GM23248 (cell line): ENCODE measurements around the gene ABLIM2. TPM values are rescaled to one million over a fixed set of nuclear protein-coding genes. Genes with fewer than 3 reads are reported as not detected.

Source experiments
- DNase-seq: peaks from one replicate; pipeline ENCODE4 v3.0.0-alpha.2; 2015
- H2AFZ ChIP-seq: fragments of 200-600 bp; sonication (generic); 2 replicates; pipeline ENCODE4 v1.6.1; 2016; ENCODE audit warnings: antibody characterized with exemption
- H3F3A ChIP-seq: fragments of 200-600 bp; sonication (generic); 2 replicates; pipeline ENCODE4 v1.6.1; 2016; ENCODE audit warnings: mild to moderate bottlenecking, antibody characterized with exemption, mixed run types; ENCODE audit not compliant: insufficient read depth
- H3K27ac ChIP-seq: fragments of 200-600 bp; sonication (generic); 2 replicates; pipeline ENCODE4 v1.5.1; 2016; ENCODE audit warnings: mild to moderate bottlenecking
- H3K27me3 ChIP-seq: fragments of 200-600 bp; sonication (generic); replicated peaks from 2 replicates; pipeline ENCODE4 v1.6.1; 2016; ENCODE audit warnings: mild to moderate bottlenecking; ENCODE audit not compliant: insufficient read depth
- H3K36me3 ChIP-seq: fragments of 200-600 bp; sonication (generic); 2 replicates; pipeline ENCODE4 v1.6.1; 2016; ENCODE audit warnings: low read depth, mild to moderate bottlenecking
- H3K4me1 ChIP-seq: fragments of 200-600 bp; sonication (generic); 2 replicates; pipeline ENCODE4 v1.6.1; 2016; ENCODE audit warnings: mild to moderate bottlenecking; ENCODE audit not compliant: insufficient read depth
- H3K4me2 ChIP-seq: fragments of 200-600 bp; sonication (generic); one replicate; pipeline ENCODE4 v1.6.1; 2016; ENCODE audit warnings: mild to moderate bottlenecking; ENCODE audit not compliant: unreplicated experiment
- H3K4me3 ChIP-seq: fragments of 200-600 bp; sonication (generic); 2 replicates; pipeline ENCODE4 v1.5.1; 2016; ENCODE audit warnings: mild to moderate bottlenecking
- H3K79me2 ChIP-seq: fragments of 200-600 bp; sonication (generic); 2 replicates; pipeline ENCODE4 v1.6.1; 2016; ENCODE audit warnings: mild to moderate bottlenecking; ENCODE audit not compliant: insufficient read depth
- H3K9ac ChIP-seq: fragments of 200-600 bp; sonication (generic); 2 replicates; pipeline ENCODE4 v1.6.1; 2016; ENCODE audit warnings: mild to moderate bottlenecking
- H3K9me2 ChIP-seq: fragments of 200-600 bp; sonication (generic); 2 replicates; pipeline ENCODE4 v1.6.1; 2016; ENCODE audit warnings: mixed run types, mild to moderate bottlenecking, moderate library complexity; ENCODE audit not compliant: insufficient read depth
- H3K9me3 ChIP-seq: fragments of 200-600 bp; sonication (generic); one replicate; pipeline ENCODE4 v1.6.1; 2017; ENCODE audit warnings: low read depth
- H4K20me1 ChIP-seq: fragments of 200-600 bp; sonication (generic); 2 replicates; pipeline ENCODE4 v1.6.0; 2016; ENCODE audit not compliant: insufficient read depth
- EZH2 ChIP-seq: fragments of 200-600 bp; sonication (generic); IDR thresholded peaks from 2 replicates; pipeline ENCODE4 v1.6.1; 2018; ENCODE audit warnings: antibody characterized with exemption, mild to moderate bottlenecking; ENCODE audit not compliant: insufficient read depth, poor library complexity, severe bottlenecking
- EZH2phosphoT487 ChIP-seq: fragments of 200-600 bp; sonication (generic); IDR thresholded peaks from 2 replicates; pipeline ENCODE4 v1.6.1; 2018; ENCODE audit warnings: antibody characterized with exemption, moderate library complexity, mild to moderate bottlenecking, low read depth; ENCODE audit not compliant: insufficient read depth
- WGBS, 2 experiments: methylation state at CpG; one replicate each; pipeline ENCODE4 v1.1.6; 2015 to 2017; ENCODE audit warnings: low lambda C conversion rate in 2 of 2, low coverage in 1 of 2; ENCODE audit errors: missing lambda C conversion rate in 2 of 2; 5-methylcytosine and 5-hydroxymethylcytosine counted together
- in situ Hi-C: fragments of 300-500 bp; cut with MboI; formaldehyde crosslinking; loops from 2 replicates; pipeline ENCODE4 v1.15.0; 2020
- polyA plus RNA-seq: library from polyadenylated mRNA; unstranded; fragments of >200 nt; fragmentation: Nextera tagmentation; extraction: Ambion mirVana; gene quantifications from 2 replicates; pipeline ENCODE4 v1.2.1, GENCODE V29; 2016
- total RNA-seq: library from RNA; depleted of rRNA; stranded (reverse); fragments of >200 nt; shearing (Covaris generic); gene quantifications from 2 replicates; pipeline ENCODE4 v1.2.3, GENCODE V29; 2014

ABLIM2 gene
- total and polyA plus RNA-seq, 2 experiments from 2014 or later, result not detected

DNA sequence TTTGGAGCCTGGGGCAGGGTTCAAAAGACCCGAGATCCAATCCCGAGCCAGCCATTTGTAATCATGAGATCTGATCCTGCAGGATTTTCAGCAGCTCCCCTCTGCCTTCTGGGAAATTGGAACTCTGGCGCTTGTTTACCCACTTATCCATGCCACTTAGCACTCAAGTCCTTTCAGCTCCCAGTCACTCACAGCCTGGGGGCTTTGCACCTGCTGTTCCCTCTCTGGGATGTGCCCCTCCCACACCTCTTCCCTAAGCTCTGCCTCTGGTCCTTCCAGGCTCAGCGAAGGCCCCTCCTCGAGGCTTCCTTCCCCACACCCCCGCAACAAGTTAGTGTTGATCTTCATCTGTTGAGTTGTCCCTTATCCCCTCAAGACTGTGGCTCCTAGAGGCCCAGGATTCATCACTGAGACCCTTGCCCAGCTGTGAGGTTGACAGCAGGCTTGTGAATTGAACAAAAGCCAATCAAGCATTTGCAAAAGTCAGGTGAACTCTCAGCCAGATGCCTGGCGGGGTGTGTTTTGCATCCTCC lies 119.8 kb downstream of the ABLIM2 start:
- Histone ChIP-seq H3K9ac (no peak overlapping the region), H3K27me3 (peaks cover 24% of the 10 kb centered on the region), H3K4me3 (no peak overlapping the region), H4K20me1 (no peaks in the 10 kb centered on the region), H3K79me2 (no peaks in the 10 kb centered on the region), H3K9me3 (no peaks in the 10 kb centered on the region), H3K4me1 (no peaks in the 10 kb centered on the region), H3K36me3 (no peaks in the 10 kb centered on the region), H3K4me2 (no peak overlapping the region), H3F3A (no peaks in the 10 kb centered on the region), H3K9me2 (no peaks in the 10 kb centered on the region), H2AFZ (no peak overlapping the region), H3K27ac (no peak overlapping the region)
- DNase-seq, result no peak
- WGBS, 2 experiments, result 30 to 33% methylated on average over 7 of the region's 7 CpGs
- TF ChIP-seq EZH2phosphoT487 (no peak), EZH2 (no peak)
- in situ Hi-C loops, result no loop called here

DNA sequence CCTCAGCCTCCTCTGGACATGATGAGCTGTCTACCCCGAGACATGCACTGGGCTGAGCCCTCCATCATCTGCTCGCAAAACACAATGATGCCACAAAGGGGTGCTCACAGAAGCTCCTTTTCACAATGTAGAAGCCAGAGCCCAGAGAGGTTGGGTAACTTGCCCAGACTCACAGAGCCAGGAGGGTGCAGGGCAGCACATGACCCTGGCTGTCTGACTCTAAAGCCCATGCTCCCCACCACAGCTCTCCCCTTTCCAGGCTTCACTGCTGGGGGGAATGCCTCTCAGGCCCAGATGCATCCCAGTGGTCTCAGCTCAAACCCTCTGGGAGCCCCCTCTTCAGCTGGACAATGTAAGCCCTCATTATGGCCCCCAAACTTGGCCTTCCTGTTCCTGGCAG lies 120.5 kb downstream of the ABLIM2 start:
- Histone ChIP-seq H3K27ac (no peak overlapping the region), H3K9me2 (no peaks in the 10 kb centered on the region), H3K9ac (no peak overlapping the region), H3F3A (no peaks in the 10 kb centered on the region), H3K9me3 (no peaks in the 10 kb centered on the region), H3K36me3 (no peaks in the 10 kb centered on the region), H3K4me1 (no peaks in the 10 kb centered on the region), H3K4me2 (no peak overlapping the region), H2AFZ (no peak overlapping the region), H4K20me1 (no peaks in the 10 kb centered on the region), H3K79me2 (no peaks in the 10 kb centered on the region), H3K4me3 (no peak overlapping the region), H3K27me3 (peaks cover 28% of the 10 kb centered on the region)
- no peak for DNase-seq
- WGBS, 2 experiments, result 52 to 61% methylated on average over 2 of the region's 2 CpGs
- in situ Hi-C loops, result no loop called here
- TF ChIP-seq EZH2phosphoT487, result no peak
- no peak for TF ChIP-seq EZH2

DNA sequence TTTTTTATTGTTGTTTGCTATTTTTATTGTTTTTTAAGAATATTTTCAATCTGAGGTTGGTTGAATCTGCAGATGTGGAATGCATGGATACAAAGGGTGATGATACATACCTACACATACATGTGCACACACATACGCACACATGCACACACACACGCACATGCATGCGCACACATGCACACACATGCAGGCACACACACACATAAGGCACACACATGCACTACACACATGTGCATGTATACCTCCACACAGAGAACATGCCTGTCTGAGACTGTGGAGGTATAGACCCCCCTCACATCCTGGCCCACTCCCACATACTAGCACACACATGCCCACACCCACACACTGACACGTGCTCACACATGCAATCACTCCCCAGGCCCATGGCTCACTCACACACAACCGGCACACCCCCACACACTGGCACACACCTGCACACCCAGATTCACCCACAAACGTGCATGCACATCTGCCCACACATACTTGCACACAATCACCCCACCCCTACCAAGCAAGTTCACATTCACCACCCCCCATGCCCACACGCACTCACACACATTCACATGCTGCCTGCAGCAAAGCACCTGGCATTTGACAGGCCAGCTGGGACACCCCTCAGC lies 121.4 kb downstream of the ABLIM2 start:
- no peak for DNase-seq
- H3K9me2 ChIP-seq, result no peaks in the 10 kb centered on the region
- no peaks in the 10 kb centered on the region for H3K36me3 ChIP-seq
- H2AFZ ChIP-seq, result no peak overlapping the region
- 57 to 63% methylated on average over 7 of the region's 7 CpGs for WGBS, 2 experiments
- no peak overlapping the region for H3K4me2 ChIP-seq
- in situ Hi-C loops, result no loop called here
- H3K4me1 ChIP-seq, result no peaks in the 10 kb centered on the region
- H3K9me3 ChIP-seq, result no peaks in the 10 kb centered on the region
- peaks cover 28% of the 10 kb centered on the region for H3K27me3 ChIP-seq
- H4K20me1 ChIP-seq, result no peaks in the 10 kb centered on the region
- no peaks in the 10 kb centered on the region for H3F3A ChIP-seq
- TF ChIP-seq EZH2 (no peak), EZH2phosphoT487 (no peak)
- H3K4me3 ChIP-seq, result no peak overlapping the region
- H3K9ac ChIP-seq, result no peak overlapping the region
- H3K79me2 ChIP-seq, result no peaks in the 10 kb centered on the region
- H3K27ac ChIP-seq, result no peak overlapping the region

DNA sequence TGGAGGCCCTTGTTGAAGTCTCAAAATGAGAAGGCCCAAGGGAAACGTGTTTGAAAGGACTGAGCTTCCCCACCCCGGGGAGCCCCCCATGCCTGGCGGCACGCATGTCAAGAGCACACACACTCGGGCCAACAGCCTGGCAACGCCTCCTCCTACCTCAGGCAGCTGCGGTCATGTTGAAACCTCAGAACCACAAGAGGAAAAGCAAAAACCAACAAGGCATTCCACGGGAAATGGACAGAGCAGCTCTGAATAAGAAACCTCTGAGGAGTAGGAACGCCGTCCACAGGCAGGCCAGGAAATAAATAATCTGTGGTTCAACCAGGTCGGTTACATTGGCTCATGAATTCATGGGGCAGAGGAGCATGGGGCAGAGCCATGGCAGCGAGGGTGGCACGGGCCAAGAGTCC lies 123.2 kb downstream of the ABLIM2 start:
- DNase-seq, result no peak
- H3K4me2 ChIP-seq, result no peak overlapping the region
- H2AFZ ChIP-seq, result no peak overlapping the region
- H3K36me3 ChIP-seq, result no peaks in the 10 kb centered on the region
- no peaks in the 10 kb centered on the region for H3K9me3 ChIP-seq
- H4K20me1 ChIP-seq, result no peaks in the 10 kb centered on the region
- no peaks in the 10 kb centered on the region for H3F3A ChIP-seq
- in situ Hi-C loops, result no loop called here
- H3K9me2 ChIP-seq, result no peaks in the 10 kb centered on the region
- no peak overlapping the region for H3K9ac ChIP-seq
- H3K4me1 ChIP-seq, result no peaks in the 10 kb centered on the region
- TF ChIP-seq EZH2phosphoT487 (no peak), EZH2 (no peak)
- WGBS, 2 experiments, result 55 to 56% methylated on average over 13 of the region's 13 CpGs
- no peak overlapping the region for H3K4me3 ChIP-seq
- no peak overlapping the region for H3K27ac ChIP-seq
- no peaks in the 10 kb centered on the region for H3K79me2 ChIP-seq
- H3K27me3 ChIP-seq, result peaks cover 28% of the 10 kb centered on the region
